HG03060 (cell line): Measurements from ENCODE around the gene CYP19A1.

Source experiments
- ATAC-seq: cut with Tn5 transposase; IDR thresholded peaks from one replicate; pipeline ENCODE4 v1.9.1; 2021; ENCODE audit warnings: low read depth, moderate number of reproducible peaks; ENCODE audit not compliant: unreplicated experiment

Gene CYP19A1

DNA sequence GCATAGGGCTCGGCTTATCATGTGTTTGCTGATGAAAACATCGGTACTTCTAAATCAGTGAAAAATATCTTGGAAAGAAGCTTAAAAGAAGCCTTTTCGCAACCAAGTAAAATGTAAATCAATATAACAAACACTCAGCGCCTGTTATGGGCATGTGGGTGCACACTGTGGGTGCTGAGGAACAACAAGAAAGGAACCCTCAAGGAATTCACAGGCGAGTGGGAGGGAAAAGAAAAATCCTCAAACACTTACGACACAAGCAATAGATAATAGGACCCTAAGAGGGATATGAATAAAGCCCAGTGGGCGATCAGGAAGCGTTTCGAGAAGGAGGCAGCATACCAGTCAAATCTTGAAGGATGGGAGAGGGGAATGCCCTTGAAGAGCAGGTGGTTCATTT lies 25.0 kb upstream of the CYP19A1 start:
- no peak for ATAC-seq

DNA sequence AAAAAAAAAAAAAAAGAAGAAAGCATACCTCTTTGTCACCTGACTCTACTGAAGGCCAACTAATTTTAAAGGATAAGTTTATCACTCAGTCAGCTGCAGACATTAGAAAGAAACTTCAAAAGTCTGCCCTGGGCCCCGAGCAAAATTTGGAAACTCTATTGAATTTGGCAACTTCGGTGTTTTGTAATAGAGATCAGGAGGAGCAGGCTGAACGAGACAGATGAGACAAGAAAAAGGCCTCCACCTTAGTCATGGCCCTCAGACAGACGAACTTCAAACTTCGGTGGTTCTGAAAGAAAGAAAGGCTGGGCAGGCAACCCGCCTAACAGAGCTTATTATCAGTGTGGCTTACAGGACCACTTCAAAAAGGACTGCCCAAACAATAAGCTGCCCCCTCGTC lies 21.6 kb upstream of the CYP19A1 start:
- ATAC-seq: no peak

DNA sequence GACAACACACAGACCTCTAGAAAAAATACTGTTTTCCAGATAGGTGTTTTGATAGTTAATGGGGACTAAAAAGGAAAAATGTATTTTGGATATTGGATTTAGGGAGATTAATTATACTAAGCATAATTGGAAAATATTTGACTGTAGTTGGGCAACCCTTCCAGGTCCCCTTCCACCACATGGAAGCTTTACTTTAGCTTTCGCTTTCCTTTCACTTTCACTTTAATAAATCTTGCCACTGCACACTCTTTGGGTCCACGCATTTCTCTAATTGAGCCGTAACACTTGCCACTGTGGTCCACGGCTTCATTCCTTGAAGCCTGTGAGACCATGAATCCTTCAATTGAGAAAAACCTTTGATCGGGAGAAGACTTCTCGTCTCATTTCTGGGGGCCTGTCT lies 18.6 kb upstream of the CYP19A1 start:
- no peak for ATAC-seq

DNA sequence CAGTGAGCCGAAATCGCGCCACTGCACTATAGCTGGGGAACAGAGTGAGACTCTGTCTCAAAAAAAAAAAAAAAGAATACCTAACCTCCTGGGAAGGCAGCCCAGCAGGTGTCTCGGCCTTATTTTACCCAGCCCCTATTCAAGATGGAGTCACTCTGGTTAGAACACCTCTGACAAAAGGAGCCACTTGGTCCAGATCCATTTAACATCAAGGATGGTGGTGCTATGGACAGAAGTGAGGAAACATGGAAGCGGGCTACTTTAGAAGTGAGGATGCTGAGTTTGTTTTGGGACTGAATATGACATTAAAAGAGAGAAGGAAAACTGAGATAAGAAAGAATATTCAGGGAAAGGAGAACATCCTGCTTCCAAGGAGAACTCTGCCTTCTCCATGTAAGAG lies 17.8 kb upstream of the CYP19A1 start:
- ATAC-seq: no peak

DNA sequence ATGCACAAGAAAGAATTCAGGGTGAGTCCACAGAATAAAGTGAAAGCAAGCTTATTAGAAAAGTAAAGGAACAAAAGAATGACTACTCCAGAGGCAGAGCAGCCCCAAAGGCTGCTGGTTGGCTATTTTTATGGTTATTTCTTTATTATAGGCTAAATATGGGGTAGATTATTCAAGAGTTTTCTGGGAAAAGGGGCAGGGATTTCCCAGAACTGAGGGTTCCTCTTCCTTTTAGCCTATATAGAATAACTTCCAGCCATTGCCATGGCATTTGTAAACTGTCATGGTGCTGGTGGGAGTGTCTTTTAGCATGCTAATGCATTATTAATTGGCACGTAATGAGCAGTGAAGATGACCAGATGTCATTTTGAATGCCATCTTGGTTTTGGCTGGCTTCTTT lies 16.7 kb upstream of the CYP19A1 start:
- ATAC-seq: no peak

DNA sequence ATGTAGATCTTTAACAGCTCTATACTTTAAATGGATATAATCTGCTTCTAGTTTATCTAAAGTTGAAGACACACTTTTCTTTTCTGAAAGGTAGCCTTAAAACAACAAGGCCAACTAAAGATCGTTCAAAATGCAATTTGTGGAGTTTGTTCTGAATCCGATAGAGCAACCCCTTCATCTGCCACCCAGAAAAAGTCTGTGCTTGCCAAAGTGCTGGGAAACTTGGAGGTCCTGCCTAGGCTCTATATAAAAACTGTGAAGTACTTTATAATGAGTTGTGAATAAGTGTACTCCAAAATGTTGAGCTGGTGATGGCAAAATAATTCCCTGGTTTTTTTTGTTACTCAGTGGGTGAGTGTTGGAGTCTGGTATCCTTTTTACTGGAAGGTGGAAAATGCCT lies 15.6 kb upstream of the CYP19A1 start:
- ATAC-seq: no peak

DNA sequence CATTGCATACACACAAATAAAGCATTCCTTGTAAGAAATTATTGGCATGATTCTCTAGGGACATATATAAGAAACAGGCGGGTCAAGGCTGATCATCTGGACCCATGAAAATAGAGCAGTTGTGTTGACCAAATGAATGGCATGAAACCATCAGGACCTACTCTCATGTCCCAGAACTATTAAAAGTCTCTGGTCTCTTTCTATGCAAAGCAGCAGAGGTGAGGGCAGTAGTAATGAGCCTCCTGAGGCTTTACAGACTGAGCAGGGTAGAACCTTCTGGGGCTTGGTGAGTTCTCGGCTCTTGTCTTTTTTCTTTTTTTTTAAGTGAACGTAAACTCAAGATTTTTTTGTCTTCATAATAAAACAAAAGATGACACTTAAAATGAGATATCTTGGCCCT lies 12.3 kb upstream of the CYP19A1 start:
- ATAC-seq: no peak

DNA sequence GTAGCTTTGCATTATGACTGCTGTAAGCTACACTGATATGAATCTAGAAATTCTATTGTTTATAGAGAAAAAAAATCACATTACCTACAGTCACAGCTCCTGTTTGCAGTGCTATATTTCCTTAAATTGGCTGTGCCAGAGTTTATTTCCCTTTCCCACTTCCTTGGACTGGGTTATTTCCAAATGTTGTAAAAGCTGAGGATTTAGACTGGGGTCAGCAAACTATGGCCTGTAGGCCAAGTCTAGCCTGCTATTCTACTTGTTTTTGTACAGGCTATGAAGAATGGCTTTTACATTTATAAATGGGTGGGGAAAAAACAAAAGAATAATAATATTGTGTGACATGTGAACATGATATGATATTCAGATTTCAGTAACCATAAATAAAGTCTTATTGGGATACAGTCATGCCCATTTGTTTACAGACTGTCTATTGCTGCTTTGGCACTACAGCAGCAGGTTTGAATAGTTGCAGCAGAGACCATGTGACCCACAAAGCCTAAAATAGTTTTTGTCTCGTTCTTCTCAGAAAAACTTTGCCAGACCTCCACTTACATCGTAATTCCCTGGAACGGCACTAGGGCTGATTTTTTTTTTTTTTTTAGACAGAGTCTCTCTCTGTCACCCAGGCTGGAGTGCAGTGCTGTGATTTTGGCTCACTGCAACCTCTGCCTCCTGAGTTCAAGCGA lies 10.9 kb upstream of the CYP19A1 start:
- ATAC-seq: no peak

DNA sequence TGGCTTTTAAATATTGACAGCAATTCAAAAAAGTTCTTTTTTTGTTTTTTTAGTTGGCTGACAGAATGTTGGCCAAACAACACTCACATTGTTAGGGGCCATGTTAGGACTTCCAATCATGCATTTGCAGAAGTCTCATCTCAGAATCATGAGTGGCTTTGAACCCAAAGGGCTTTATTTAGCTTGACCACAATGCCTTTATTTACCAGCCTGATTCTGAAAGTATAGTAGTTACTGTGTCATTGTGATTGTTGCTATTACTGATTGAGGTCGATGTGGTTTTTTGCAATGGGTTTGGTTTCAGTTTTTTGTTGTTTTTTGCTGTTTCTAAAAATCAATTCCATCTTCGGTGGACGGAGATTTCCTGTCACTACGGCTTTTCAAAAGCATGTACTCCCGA lies 10.3 kb upstream of the CYP19A1 start:
- peak; percentile 89 for ATAC-seq

DNA sequence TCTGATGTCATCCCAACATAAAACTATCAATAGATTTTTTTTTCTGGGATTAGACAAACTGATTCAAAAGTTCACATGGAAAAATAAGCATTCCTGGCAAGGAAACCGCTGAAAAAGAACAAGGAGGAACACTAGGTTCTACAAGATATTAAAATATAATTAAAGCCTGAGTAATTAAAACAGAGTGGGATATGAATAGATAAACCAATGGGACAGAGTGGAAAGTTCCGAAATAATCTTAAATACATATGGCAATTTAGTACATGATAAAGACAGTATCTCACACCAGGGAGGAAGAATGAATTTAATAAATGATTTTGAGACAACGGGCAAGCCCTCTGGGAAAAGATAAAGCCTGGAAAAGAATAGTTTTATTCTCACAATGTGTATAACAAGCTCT lies 7.7 kb upstream of the CYP19A1 start:
- ATAC-seq: no peak

DNA sequence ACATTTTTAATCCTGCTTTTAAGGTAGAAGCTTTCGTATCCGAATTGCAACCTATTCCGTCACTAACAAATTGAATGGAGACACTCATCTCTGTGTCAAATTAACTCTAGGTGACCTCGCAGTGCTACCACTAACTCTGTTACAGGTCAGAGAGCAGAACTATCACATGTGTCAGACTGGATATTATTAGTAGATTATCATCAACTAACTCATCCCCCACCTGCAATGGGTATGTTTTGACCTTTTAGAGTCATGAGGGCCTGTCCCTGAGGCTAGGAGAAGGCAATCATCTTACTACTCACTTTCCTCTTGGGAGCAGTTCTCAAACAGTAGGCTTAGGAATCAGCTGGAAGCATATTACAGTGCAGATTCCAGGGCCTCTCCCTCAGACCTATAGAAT lies 5.1 kb upstream of the CYP19A1 start:
- no peak for ATAC-seq

DNA sequence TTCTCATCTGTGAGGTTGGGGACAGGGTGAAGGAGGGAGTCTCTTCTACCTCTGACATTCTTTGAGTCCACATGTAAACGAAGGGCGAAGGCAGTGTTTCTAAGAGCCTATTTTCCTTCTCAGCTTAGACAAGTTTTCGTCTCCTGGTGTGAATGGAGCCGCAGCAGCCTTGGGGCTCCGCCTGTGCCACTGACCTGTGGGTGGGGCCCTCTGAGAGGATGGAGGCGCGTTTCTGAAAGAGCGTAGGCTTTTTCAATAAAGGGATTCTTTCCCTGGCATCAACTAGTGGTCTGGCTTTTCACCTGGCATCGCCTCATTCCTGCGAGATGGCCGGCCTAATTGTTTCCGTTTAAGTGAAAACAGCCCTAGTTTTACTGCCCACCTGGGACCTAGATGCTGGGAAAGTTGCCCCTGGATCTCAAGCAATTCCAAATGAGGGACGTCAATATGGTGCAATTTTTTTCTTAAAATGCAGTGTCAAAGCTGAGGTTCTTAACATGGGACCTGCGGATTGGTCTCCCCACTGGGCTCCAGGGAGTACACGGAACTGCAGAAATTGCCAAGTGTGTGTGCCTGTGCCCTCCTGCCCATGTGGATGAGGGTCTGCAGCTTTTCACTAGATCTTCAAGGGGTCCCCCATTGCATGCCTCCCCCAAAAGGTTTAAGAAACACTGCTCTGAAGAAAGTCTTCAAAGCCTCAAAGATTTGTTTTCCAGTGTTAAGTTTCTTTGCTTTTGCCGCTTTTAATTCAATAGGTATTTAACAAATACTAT lies 4.0 kb upstream of the CYP19A1 start:
- no peak for ATAC-seq

DNA sequence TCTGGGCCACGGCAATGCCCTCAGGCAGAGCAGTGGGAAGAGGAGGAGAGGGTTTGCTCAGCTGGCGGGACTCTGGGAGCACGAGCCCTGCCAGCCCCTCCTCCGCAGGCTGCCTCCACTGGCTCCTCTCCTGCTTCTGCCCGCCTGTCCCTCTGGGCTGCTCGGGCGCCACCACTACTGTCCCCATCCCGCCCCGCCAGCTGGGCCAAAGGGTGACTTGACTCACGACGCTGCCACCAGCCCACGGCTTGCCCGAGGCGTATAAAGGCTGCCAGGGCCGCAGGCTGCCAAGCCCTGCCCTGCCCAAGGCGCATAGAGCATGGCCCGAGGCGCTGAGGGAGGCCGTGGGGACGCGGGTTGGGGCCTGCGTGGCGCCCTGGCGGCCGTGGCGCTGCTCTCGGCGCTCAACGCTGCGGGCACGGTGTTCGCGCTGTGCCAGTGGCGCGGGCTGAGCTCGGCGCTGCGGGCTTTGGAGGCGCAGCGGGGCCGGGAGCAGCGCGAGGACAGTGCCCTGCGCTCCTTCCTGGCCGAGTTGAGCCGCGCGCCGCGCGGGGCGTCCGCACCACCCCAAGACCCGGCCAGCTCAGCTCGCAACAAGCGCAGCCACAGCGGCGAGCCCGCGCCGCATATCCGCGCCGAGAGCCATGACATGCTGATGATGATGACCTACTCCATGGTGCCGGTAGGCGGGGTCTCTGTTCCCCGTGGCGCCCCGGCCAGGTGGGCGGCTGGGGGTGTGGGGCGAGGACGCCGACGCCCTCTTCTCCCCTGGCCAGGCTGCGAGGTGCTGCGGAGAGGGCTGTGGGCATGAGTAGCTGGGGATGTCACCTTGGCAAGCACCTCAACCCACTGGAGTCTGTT lies 3.2 kb upstream of the CYP19A1 start, which contains the start of gene GLDN:
TSS of gene GLDN (plus strand) at position 290 of the 861 bp plus-strand sequence. CDS start at position 320, 30 bp downstream.
- no peak for ATAC-seq

DNA sequence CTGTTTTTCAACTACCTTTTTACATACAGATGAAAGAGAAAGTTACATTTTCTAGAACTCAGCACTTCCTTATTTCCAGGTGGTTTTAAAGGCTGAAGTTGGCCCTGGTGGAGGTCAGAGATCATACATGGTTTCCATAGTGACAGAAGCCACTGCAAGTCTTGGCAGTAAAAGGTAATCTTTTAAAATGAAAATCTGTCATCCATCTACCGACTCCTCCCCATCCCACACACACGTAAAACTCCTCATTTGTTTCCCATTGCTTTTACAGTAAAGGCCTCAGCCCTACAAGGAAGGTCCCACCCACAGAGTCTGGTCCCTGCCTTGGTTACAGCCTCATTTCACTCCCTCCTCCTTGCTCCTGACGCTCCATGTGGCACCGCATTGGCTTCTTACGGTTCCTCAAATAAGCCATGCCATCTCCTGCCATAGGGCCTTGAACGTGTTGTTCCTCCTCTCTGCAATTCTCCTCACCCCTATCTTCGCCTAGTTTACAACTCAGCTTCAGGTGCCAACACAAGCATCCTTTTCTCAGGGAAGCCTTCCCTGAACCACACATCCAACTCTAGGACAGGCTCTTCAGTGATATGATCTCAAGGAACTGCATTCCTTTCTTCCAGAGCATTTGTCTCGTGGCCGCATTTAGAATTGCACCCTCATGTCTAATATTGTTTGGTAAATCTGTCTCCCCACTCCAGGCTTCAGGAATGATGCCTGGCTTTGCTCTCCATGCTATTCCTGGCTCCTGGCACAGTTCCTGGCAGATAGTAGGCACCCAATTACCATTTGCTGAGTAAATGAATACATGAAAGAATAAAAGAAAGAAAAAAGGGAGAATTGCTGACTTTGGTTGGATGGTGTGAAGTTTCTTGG lies 2.6 kb downstream of the CYP19A1 start:
- ATAC-seq: no peak

DNA sequence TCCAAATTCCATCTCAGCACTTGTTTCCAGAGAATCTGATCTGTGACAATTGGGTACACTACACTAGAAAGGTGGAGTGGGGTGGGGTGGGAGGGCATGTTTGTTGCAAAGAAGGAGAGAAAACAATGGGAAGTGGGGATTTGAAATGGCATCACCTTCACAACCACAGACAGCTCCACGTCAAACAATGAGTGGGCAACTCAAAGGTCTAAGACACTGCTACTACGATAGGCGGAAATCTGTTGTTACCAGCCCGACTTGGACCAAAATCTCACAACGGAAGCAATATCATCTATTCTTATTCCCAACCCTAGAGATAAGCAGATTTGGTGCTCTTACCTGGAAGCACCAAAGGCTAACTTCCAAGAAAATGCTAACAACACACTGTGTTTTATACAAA lies 3.3 kb downstream of the CYP19A1 start:
- ATAC-seq: no peak

DNA sequence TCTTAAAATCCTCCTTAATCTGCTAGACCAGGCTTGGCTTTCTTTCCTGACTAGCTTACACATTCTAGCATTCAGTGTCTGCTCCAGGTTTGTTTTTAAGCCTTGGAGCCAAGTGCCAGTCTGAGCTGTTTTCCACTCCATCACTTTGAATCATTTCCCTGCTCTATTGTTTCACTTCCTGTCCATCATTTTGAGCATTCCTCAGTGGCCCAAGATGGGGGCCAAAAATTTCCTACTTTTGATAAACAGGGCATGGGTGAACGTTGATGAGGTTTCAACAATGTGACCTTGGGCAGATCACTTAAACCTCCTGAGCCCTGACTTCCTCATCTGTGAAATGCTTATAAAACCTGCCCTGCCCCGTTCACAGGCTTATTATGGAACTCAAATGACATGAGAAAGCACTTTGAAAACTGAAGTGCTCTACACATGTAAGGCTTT lies 4.4 kb downstream of the CYP19A1 start:
- no peak for ATAC-seq

DNA sequence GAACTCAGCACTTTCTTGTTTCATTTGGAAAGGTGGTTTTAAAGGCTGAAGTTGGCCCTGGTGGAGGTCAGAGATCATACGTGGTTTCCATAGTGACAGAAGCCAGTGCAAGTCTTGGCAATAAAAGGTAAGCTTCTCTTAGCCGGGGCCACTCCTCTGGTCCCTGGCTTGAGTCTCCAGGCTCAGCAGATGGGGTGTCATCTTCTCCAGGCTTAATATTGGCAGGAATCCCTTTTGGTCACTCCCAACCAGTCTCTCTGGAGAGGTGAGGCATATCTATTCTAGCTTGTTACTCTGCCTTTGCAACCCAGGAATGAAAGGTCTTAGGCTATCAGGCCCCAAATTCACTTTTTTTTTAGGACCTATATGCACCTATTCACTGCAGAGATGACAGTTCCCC lies 4.8 kb downstream of the CYP19A1 start:
- ATAC-seq: no peak

DNA sequence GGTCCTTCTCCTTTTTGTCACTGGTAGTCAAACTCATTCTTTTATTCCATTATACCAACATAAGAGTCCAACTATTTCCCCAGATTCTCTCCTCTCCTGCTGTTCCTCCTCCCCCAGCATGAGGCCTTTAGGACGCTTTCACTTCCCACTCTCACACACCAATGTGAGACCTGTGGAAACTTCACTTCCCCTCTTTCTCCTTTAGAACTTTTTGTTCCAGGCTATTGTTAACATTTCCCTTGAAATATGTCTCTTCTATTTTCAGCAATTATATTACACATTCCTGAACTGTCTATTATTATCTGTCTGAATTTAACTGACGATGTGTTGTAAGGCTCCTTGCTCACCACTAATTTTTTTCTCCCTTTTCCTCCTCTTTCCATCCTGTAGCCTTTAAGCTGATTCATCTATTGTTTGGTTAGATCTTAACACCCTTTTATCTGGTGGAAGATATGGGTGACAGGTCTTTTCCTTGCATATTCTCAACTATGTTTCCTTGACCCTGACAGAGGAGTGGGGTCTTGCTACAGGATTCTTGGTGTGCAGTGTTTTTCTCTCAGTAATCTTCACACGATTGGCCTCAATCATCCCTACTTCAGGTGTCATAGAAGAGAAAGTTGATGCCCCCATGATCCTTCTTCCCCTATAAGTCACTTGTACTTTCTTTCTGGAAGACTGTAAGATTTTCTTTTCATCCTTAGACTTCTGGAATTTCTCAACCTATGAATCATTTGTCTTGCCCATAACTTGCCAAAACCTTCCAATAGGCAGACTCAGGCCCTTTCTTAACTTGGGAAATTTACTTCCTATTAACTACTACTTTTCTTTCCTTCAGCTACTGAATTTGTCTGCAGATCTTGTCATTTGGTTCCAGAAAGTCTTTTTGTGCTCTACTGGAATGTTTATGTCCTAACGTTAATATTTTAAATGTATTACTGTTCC lies 5.9 kb downstream of the CYP19A1 start:
- no peak for ATAC-seq

DNA sequence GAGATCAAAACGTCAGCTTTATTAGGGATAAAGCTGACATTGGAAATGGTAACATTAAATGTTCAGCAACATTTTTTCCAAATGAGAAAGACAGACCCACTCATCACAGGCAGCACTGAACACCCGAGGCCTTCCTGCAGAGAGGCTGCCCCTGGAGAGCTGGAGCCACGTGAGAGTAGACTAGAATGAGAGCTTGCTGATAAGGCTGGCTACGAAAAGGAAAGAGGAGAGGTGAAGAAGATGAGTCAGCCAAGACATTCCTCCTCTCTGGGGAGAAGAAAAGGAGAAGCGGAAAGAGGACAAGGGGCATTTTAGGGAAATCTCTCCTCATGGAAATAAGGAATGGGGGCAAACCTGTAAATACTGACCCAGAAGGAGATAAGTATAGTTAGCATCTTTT lies 7.3 kb downstream of the CYP19A1 start:
- no peak for ATAC-seq
